ENCODE data around the gene ZNHIT2.

ZNHIT2 gene

GRCh38 chr11:65136515-65137096, 19.1 kb upstream of the ZNHIT2 start:
- H3K9ac ChIP-seq (ENCODE audit: low read depth, low read length, poor library complexity, severe bottlenecking) = no peak overlapping the region
- H3K9me2 ChIP-seq (replicated peaks; ENCODE audit: low read depth, low read length) = no peaks in the 10 kb centered on the region
- no peaks in the 10 kb centered on the region for H3K9me3 ChIP-seq (ENCODE audit: insufficient read depth, low read depth, low read length)
- H3K4me1 ChIP-seq (ENCODE audit: insufficient read depth, low read length, poor library complexity, severe bottlenecking) = peaks cover 24% of the 10 kb centered on the region
- H3K27me3 ChIP-seq (ENCODE audit: insufficient read depth, low read length, poor library complexity, severe bottlenecking) = no peaks in the 10 kb centered on the region
- H3F3A ChIP-seq (ENCODE audit: low read depth) = no peaks in the 10 kb centered on the region
- peaks cover 21% of the 10 kb centered on the region for H4K20me1 ChIP-seq (ENCODE audit: insufficient read depth, low read length, poor library complexity, severe bottlenecking)
- TF ChIP-seq EZH2phosphoT487 (IDR thresholded peaks at IDR 0.05; ENCODE audit: borderline replicate concordance) (no peak), CTCF (conservative IDR thresholded peaks at IDR 0.05; ENCODE audit: low read length) (no peak)
- no peak overlapping the region for H2AFZ ChIP-seq (ENCODE audit: low read length)
- no peak overlapping the region for H3K4me3 ChIP-seq (ENCODE audit: low read length, poor library complexity, severe bottlenecking)
- no peak overlapping the region for H3K4me2 ChIP-seq (ENCODE audit: low read depth, low read length, poor library complexity, severe bottlenecking)
- H3K36me3 ChIP-seq (ENCODE audit: insufficient read depth, low read length) = no peaks in the 10 kb centered on the region; the same call in 1 of the 2 replicates
- peaks cover 26% of the 10 kb centered on the region for H3K79me2 ChIP-seq (ENCODE audit: insufficient read depth, low read length)

- Histone ChIP-seq H3K4me1 (ENCODE audit: insufficient read depth, low read length, poor library complexity, severe bottlenecking) (peaks cover 24% of the 10 kb centered on the region), H3K4me2 (ENCODE audit: low read depth, low read length, poor library complexity, severe bottlenecking) (peak overlapping the region; percentile 98), H2AFZ (ENCODE audit: low read length) (peak overlapping the region; percentile 92; the same call in 1 of the 2 replicates), H3K79me2 (ENCODE audit: insufficient read depth, low read length) (peaks cover 26% of the 10 kb centered on the region), H3K4me3 (ENCODE audit: low read length, poor library complexity, severe bottlenecking) (peak overlapping the region; percentile 84), H3K9ac (ENCODE audit: low read depth, low read length, poor library complexity, severe bottlenecking) (peak overlapping the region; percentile 88), H3K9me2 (replicated peaks; ENCODE audit: low read depth, low read length) (no peaks in the 10 kb centered on the region), H3F3A (ENCODE audit: low read depth) (no peaks in the 10 kb centered on the region), H3K9me3 (ENCODE audit: insufficient read depth, low read depth, low read length) (no peaks in the 10 kb centered on the region), H3K36me3 (ENCODE audit: insufficient read depth, low read length) (peaks cover 8% of the 10 kb centered on the region; the same call in 1 of the 2 replicates), H3K27me3 (ENCODE audit: insufficient read depth, low read length, poor library complexity, severe bottlenecking) (no peaks in the 10 kb centered on the region), H4K20me1 (ENCODE audit: insufficient read depth, low read length, poor library complexity, severe bottlenecking) (peaks cover 21% of the 10 kb centered on the region)
- TF ChIP-seq CTCF (conservative IDR thresholded peaks at IDR 0.05; ENCODE audit: low read length) (no peak), EZH2phosphoT487 (IDR thresholded peaks at IDR 0.05; ENCODE audit: borderline replicate concordance) (no peak)
Observed at GRCh38 chr11:65135633-65136145, 18.2 kb upstream of the ZNHIT2 start.

- Histone ChIP-seq H3K79me2 (ENCODE audit: insufficient read depth, low read length) (peaks cover 26% of the 10 kb centered on the region), H3K4me2 (ENCODE audit: low read depth, low read length, poor library complexity, severe bottlenecking) (peak overlapping the region; percentile 98), H3K9me3 (ENCODE audit: insufficient read depth, low read depth, low read length) (no peaks in the 10 kb centered on the region), H2AFZ (ENCODE audit: low read length) (peak overlapping the region; percentile 92), H3K4me3 (ENCODE audit: low read length, poor library complexity, severe bottlenecking) (peak overlapping the region; percentile 84), H3K36me3 (ENCODE audit: insufficient read depth, low read length) (peaks cover 12% of the 10 kb centered on the region; the same call in 1 of the 2 replicates), H3K27me3 (ENCODE audit: insufficient read depth, low read length, poor library complexity, severe bottlenecking) (no peaks in the 10 kb centered on the region), H4K20me1 (ENCODE audit: insufficient read depth, low read length, poor library complexity, severe bottlenecking) (peaks cover 21% of the 10 kb centered on the region), H3F3A (ENCODE audit: low read depth) (no peaks in the 10 kb centered on the region), H3K4me1 (ENCODE audit: insufficient read depth, low read length, poor library complexity, severe bottlenecking) (peaks cover 24% of the 10 kb centered on the region), H3K9me2 (replicated peaks; ENCODE audit: low read depth, low read length) (no peaks in the 10 kb centered on the region), H3K9ac (ENCODE audit: low read depth, low read length, poor library complexity, severe bottlenecking) (peak overlapping the region; percentile 88)
- TF ChIP-seq EZH2phosphoT487 (IDR thresholded peaks at IDR 0.05; ENCODE audit: borderline replicate concordance) = no peak
- TF ChIP-seq CTCF (conservative IDR thresholded peaks at IDR 0.05; ENCODE audit: low read length) = no peak
Observed at GRCh38 chr11:65134952-65135632, 17.6 kb upstream of the ZNHIT2 start.
